HCT116 (cell line): Measurements from ENCODE around the gene CSGALNACT2. TPM values are rescaled to one million over a fixed set of nuclear protein-coding genes. Genes with fewer than 3 reads are reported as not detected.

Source experiments
- ATAC-seq: fragments of 200-7000 bp; cut with Tn5 transposase; 2 replicates; pipeline ENCODE4 v1.9.1; 2020; ENCODE audit warnings: mild to moderate bottlenecking, moderate library complexity
- BruUV-seq: library from RNA; stranded (reverse); fragments of 400-500 nt; replicated peaks from 2 replicates; lab custom pipeline; 2021; lab: Mats Ljungman, UMichigan
- CTCF ChIA-PET: fragments of 300-600 bp; sonication (Branson Sonifier 250); formaldehyde crosslinking; loops from one replicate; lab custom pipeline; 2021; ENCODE audit warnings: antibody characterized with exemption; lab: Charles Lee
- POLR2A ChIA-PET: fragments of 300-600, 350-600 bp; sonication (Branson Sonifier 250); formaldehyde crosslinking; loops from one replicate; lab custom pipeline; 2021; ENCODE audit warnings: antibody characterized with exemption; lab: Charles Lee
- RAD21 ChIA-PET, 2 experiments: fragments of 300-600 bp; sonication (Branson Sonifier 250); formaldehyde crosslinking; loops; one replicate each; lab custom pipeline; 2023; ENCODE audit warnings: low total read pairs in 2 of 2; ENCODE audit not compliant: uncharacterized antibody in 2 of 2, unreplicated experiment in 2 of 2, low non-redundant PET in 1 of 2; lab: Charles Lee
- DNase-seq: peaks from one replicate; pipeline ENCODE4 v3.0.0-alpha.2; 2010; ENCODE audit warnings: low read depth, low spot score
- H2AFZ ChIP-seq: fragments of 200-600 bp; shearing (Covaris generic), sonication (generic); 2 replicates; pipeline ENCODE4 v1.6.1; 2017; ENCODE audit warnings: low read depth, mixed run types, mixed read lengths, antibody characterized with exemption, low read length; ENCODE audit not compliant: poor library complexity, severe bottlenecking
- H3K27ac ChIP-seq: 2 replicates; pipeline ENCODE4 v1.5.1; 2012; ENCODE audit warnings: low read depth, low read length
- H3K27me3 ChIP-seq: fragments of 200-600 bp; sonication (generic); 2 replicates; pipeline ENCODE4 v1.6.1; 2016; ENCODE audit warnings: mixed run types, low read length, mixed read lengths; ENCODE audit not compliant: insufficient read depth
- H3K36me3 ChIP-seq, 2 experiments: fragments of 200-500 bp in 1 of 2; fragments of 200-600 bp in 1 of 2; sonication (Bioruptor generic) in 1 of 2; sonication (generic) in 1 of 2; 2 replicates each; pipeline versions ENCODE4 v1.5.1 to v1.6.1; 2014 to 2016; ENCODE audit warnings: low read length in 2 of 2, inconsistent platforms in 1 of 2, mixed read lengths in 1 of 2, mixed run types in 1 of 2; ENCODE audit not compliant: insufficient read depth in 2 of 2, control insufficient read depth in 1 of 2
- H3K4me1 ChIP-seq, 2 experiments: fragments of 200-600 bp in 1 of 2; sonication (generic) in 1 of 2; 2 replicates each; pipeline versions ENCODE4 v1.5.1 to v1.6.1; 2012 to 2017; ENCODE audit warnings: low read length in 2 of 2, inconsistent platforms in 1 of 2, mild to moderate bottlenecking in 1 of 2, mixed read lengths in 1 of 2, mixed run types in 1 of 2, moderate library complexity in 1 of 2; ENCODE audit not compliant: insufficient read depth in 2 of 2, control insufficient read depth in 1 of 2
- H3K4me2 ChIP-seq: fragments of 200-600 bp; sonication (generic); 2 replicates; pipeline ENCODE4 v1.6.1; 2017; ENCODE audit warnings: mixed run types, low read length, mixed read lengths
- H3K4me3 ChIP-seq, 2 experiments: fragments of 200-600 bp in 1 of 2; sonication (generic) in 1 of 2; replicated peaks in 1 of 2; 2 replicates each; pipeline ENCODE4 v1.5.1; 2011 to 2016; ENCODE audit warnings: low read length in 2 of 2, control low read depth in 1 of 2, low read depth in 1 of 2, mild to moderate bottlenecking in 1 of 2, mixed read lengths in 1 of 2, mixed run types in 1 of 2
- H3K79me2 ChIP-seq: fragments of 200-600 bp; sonication (generic); 2 replicates; pipeline ENCODE4 v1.6.1; 2017; ENCODE audit warnings: mild to moderate bottlenecking, mixed run types, low read length, moderate library complexity, mixed read lengths; ENCODE audit not compliant: insufficient read depth
- H3K9ac ChIP-seq: fragments of 200-600 bp; sonication (generic); 2 replicates; pipeline ENCODE4 v1.6.1; 2016; ENCODE audit warnings: low read length, mixed read lengths
- H3K9me2 ChIP-seq: fragments of 200-600 bp; sonication (generic), shearing (Covaris generic); 2 replicates; pipeline ENCODE4 v1.6.1; 2017; ENCODE audit warnings: mixed run types, mild to moderate bottlenecking, moderate library complexity; ENCODE audit not compliant: insufficient read depth
- H3K9me3 ChIP-seq, 2 experiments: fragments of 200-500 bp in 1 of 2; fragments of 200-600 bp in 1 of 2; sonication (Bioruptor generic) in 1 of 2; sonication (generic) in 1 of 2; 2 replicates each; pipeline ENCODE4 v1.6.1; 2014 to 2017; ENCODE audit warnings: low read length in 2 of 2, mixed read lengths in 2 of 2, inconsistent platforms in 1 of 2, low read depth in 1 of 2, mild to moderate bottlenecking in 1 of 2, mixed run types in 1 of 2, moderate library complexity in 1 of 2; ENCODE audit not compliant: control insufficient read depth in 1 of 2, insufficient read depth in 1 of 2
- H4K20me1 ChIP-seq: fragments of 200-600 bp; sonication (generic), shearing (Covaris generic); 2 replicates; pipeline ENCODE4 v1.6.1; 2017; ENCODE audit warnings: mixed run types, mild to moderate bottlenecking, moderate library complexity; ENCODE audit not compliant: insufficient read depth
- CBX3 ChIP-seq: IDR thresholded peaks from 2 replicates; pipeline ENCODE4 v1.6.1; 2012; ENCODE audit warnings: low read depth
- CEBPB ChIP-seq: IDR thresholded peaks from 2 replicates; pipeline ENCODE4 v1.6.1; 2012; ENCODE audit warnings: low read depth
- ELF1 ChIP-seq: IDR thresholded peaks from 2 replicates; pipeline ENCODE4 v1.6.1; 2012; ENCODE audit warnings: low read depth, borderline replicate concordance
- EZH2phosphoT487 ChIP-seq: fragments of 200-600 bp; IDR thresholded peaks from 2 replicates; pipeline ENCODE4 v1.6.1; 2018; ENCODE audit warnings: antibody characterized with exemption, borderline replicate concordance
- FOSL1 ChIP-seq: IDR thresholded peaks from 2 replicates; pipeline ENCODE4 v1.6.1; 2012; ENCODE audit warnings: low read depth
- JUND ChIP-seq: IDR thresholded peaks from 2 replicates; pipeline ENCODE4 v1.6.1; 2012
- POLR2AphosphoS5 ChIP-seq: IDR thresholded peaks from 2 replicates; pipeline ENCODE4 v1.6.1; 2011; ENCODE audit warnings: mild to moderate bottlenecking, low read depth, low read length, moderate library complexity
- SRF ChIP-seq: IDR thresholded peaks from 2 replicates; pipeline ENCODE4 v1.6.1; 2012; ENCODE audit warnings: low read depth
- TCF7L2 ChIP-seq: IDR thresholded peaks from 2 replicates; pipeline ENCODE4 v1.7.0; 2011; ENCODE audit warnings: borderline replicate concordance, inconsistent platforms; ENCODE audit not compliant: insufficient read depth, insufficient read length; ENCODE audit errors: extremely low read depth
- ZNF274 ChIP-seq: fragments of 200-500 bp; sonication (Bioruptor generic); IDR thresholded peaks from 2 replicates; pipeline ENCODE4 v1.6.1; 2014; ENCODE audit warnings: mild to moderate bottlenecking, low read depth, low read length, inconsistent platforms
- intact Hi-C: fragments of 100-400 bp; cut with micrococcal nuclease; formaldehyde crosslinking; loops from 2 replicates; pipeline ENCODE4 v1.10.0; 2022
- total RNA-seq: library from RNA; stranded (reverse); gene quantifications from one replicate; pipeline ENCODE4 v1.2.1, GENCODE V29; 2021; ENCODE audit not compliant: unreplicated experiment
- TF ChIP-seq, protein P1 (sequence below), 3 experiments: fragments of 200-600 bp in 1 of 3; sonication (generic) in 1 of 3; IDR thresholded peaks in 2 of 3; conservative IDR thresholded peaks in 1 of 3; 2 replicates each; pipeline ENCODE4 v1.5.1; 2012 to 2017; ENCODE audit warnings: low read depth in 2 of 3, low read length in 2 of 3, antibody characterized with exemption in 1 of 3, borderline replicate concordance in 1 of 3, control low read depth in 1 of 3, mild to moderate bottlenecking in 1 of 3, mixed read lengths in 1 of 3, mixed run types in 1 of 3, moderate library complexity in 1 of 3; ENCODE audit not compliant: insufficient read depth in 1 of 3

Gene CSGALNACT2
- total RNA-seq, 1 experiment from 2014 or later: 9.9 TPM

DNA sequence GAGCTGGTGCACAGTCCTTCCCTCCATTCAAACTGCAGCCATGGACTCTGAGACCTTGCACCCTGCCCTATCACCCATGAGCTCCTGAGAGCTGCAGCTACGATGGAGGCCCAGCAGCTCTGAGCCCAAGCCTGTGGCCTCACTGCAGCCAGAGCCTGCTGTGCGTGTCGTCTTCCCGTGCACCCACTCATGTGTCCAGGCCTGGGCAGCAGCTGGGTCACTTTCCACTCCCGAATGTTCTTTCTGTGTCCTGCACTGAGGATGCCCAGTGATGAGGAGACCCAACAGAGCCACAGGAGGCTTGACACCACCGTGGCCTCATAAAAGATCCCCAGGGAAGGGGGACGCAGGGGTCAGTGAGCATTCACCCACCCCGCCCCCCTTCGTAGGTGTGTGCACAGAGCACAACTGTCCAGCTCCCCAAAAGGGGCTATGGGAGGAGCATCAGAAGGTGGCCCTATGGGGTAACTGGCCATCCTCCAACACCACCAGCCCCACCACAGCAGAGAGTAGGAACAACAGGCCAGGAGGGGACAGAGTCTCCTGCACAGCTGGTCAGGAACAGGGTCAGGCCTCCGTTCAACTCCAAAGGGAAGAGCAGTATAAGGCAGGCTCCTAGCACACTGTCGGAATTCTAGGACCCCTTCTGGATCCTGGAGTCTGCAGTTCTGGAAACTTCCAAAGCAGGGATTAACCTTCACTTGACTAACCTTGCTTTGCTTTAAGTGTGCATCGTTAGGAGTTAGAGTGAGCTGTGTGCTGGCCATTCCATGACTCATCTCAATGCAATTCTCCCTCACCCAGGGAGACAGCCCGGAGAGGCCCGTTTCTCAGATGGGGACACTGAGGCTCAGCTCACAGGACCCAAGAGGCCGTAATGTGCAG lies 76.1 kb downstream of the CSGALNACT2 start:
- H3K4me2 ChIP-seq: no peak overlapping the region
- H4K20me1 ChIP-seq: no peaks in the 10 kb centered on the region
- DNase-seq: no peak
- no peaks in the 10 kb centered on the region for H3K27me3 ChIP-seq
- 0 out of 2 replicates have a peak, but pooled peaks have one; percentile 24 for ATAC-seq
- TF ChIP-seq SRF (no peak), ZNF274 (no peak), CBX3 (no peak), TCF7L2 (no peak), CEBPB (no peak), FOSL1 (no peak), ELF1 (no peak), POLR2AphosphoS5 (no peak), JUND (no peak), EZH2phosphoT487 (no peak)
- TF ChIP-seq, protein P1, sequence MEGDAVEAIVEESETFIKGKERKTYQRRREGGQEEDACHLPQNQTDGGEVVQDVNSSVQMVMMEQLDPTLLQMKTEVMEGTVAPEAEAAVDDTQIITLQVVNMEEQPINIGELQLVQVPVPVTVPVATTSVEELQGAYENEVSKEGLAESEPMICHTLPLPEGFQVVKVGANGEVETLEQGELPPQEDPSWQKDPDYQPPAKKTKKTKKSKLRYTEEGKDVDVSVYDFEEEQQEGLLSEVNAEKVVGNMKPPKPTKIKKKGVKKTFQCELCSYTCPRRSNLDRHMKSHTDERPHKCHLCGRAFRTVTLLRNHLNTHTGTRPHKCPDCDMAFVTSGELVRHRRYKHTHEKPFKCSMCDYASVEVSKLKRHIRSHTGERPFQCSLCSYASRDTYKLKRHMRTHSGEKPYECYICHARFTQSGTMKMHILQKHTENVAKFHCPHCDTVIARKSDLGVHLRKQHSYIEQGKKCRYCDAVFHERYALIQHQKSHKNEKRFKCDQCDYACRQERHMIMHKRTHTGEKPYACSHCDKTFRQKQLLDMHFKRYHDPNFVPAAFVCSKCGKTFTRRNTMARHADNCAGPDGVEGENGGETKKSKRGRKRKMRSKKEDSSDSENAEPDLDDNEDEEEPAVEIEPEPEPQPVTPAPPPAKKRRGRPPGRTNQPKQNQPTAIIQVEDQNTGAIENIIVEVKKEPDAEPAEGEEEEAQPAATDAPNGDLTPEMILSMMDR (IDR thresholded peaks at IDR 0.05 in 2 of 3, conservative IDR thresholded peaks at IDR 0.05 in 1 of 3; ENCODE audit: borderline replicate concordance in 1 of 3, insufficient read depth in 1 of 3, low read depth in 2 of 3, low read length in 2 of 3): no peak
- TF ChIP-seq, all 23 proteins: peak for 0
- intact Hi-C loops: no loop called here
- Histone ChIP-seq H3K4me1 (peaks cover 16 to 28% of the 10 kb centered on the region in 2 experiments), H3K27ac (no peak overlapping the region), H3K9ac (no peak overlapping the region), H2AFZ (no peak overlapping the region), H3K9me3 (no peaks in the 10 kb centered on the region), H3K79me2 (no peaks in the 10 kb centered on the region), H3K4me3 (no peak overlapping the region), H3K36me3 (no peaks in the 10 kb centered on the region), H3K9me2 (no peaks in the 10 kb centered on the region)
- ChIA-PET RAD21 (no interaction called here), POLR2A (interaction anchor here (1.3 to 1.5 kb wide), 2 partner anchors 9 to 11 kb away, joined by 3 read pairs; no protein-coding TSS in a partner anchor), CTCF (interaction anchor here (4.7 kb wide), 1 partner anchor 10 kb away, joined by 39 read pairs; no protein-coding TSS in a partner anchor)
- BruUV-seq: no TSS peak
